TTC549 (cell line): ENCODE data around the gene ICAM3.
"Not testable (repeated sequence)": the region's sequence is repeated elsewhere in the genome, so short reads cannot be mapped to it uniquely, and the experiment has no call there.

Experiments used
- FAIRE-seq: peaks from 2 replicates; lab custom pipeline; 2012; peaks lifted over from hg19 to GRCh38; lab: Jason Lieb, UNC

Gene ICAM3

GRCh38 chr19:10339380-10339960 lies at the start of gene ICAM3:
Gene ICAM3 (minus strand): TSS chr19:10339624. CDS start chr19:10339614, 10 bp downstream.
- FAIRE-seq: no peak

GRCh38 chr19:10388957-10389356 lies 49.5 kb upstream of the ICAM3 start:
- FAIRE-seq: peak; percentile 71

GRCh38 chr19:10384580-10384979 lies 45.2 kb upstream of the ICAM3 start:
- FAIRE-seq: no peak

GRCh38 chr19:10383223-10383499 lies 43.7 kb upstream of the ICAM3 start:
- FAIRE-seq: not testable (repeated sequence)

- peak; percentile 92 for FAIRE-seq
Measured at GRCh38 chr19:10380313-10381102, 41.1 kb upstream of the ICAM3 start, which contains the start of gene TYK2. Gene TYK2 (minus strand): TSS chr19:10380572. CDS start chr19:10378406, 2,166 bp downstream.

GRCh38 chr19:10379880-10380312 lies 40.5 kb upstream of the ICAM3 start:
- no peak for FAIRE-seq

DNA sequence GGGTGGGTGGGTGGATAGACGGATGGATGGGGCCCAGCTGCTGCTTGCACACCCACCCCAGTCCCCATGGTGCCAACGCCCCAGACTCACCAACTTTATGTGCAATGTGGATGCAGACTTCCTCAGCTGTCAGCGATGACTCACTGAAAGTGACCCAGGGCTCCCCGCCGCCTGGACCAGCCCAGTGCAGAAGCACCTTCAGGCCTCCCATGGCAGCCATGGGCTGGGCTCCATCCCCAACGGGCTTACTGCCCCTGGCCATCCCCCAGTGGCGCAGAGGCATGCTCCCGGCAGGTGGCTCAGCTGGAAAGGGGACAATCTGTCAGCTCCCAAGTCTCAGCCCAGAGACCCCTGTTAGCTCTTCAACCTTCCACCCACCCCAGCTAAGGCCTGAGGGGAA lies 38.7 kb upstream of the ICAM3 start:
- FAIRE-seq: no peak

- not testable (repeated sequence) for FAIRE-seq
Measured at GRCh38 chr19:10377140-10377640, 37.8 kb upstream of the ICAM3 start.

DNA sequence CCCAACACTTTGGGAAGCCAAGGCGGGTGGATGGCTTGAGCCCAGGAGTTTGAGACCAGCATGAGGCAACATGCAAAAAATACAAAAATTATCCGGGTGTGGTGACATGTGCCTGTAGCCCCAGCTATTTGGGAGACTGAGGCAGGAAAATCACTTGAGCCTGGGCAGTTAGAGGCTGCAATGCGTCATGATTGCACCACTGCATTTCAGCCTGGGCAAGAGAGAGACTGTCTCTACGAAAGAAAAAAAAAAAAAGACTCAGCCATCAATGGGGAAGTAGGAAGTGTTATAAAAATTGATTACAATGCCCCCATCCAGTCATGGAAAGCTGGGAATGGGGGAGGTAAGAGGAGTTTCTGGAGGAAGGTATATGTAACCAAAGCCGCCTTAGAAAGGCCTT lies 35.5 kb upstream of the ICAM3 start:
- no peak for FAIRE-seq

- FAIRE-seq: no peak
Measured at GRCh38 chr19:10372690-10373089, 33.3 kb upstream of the ICAM3 start.

DNA sequence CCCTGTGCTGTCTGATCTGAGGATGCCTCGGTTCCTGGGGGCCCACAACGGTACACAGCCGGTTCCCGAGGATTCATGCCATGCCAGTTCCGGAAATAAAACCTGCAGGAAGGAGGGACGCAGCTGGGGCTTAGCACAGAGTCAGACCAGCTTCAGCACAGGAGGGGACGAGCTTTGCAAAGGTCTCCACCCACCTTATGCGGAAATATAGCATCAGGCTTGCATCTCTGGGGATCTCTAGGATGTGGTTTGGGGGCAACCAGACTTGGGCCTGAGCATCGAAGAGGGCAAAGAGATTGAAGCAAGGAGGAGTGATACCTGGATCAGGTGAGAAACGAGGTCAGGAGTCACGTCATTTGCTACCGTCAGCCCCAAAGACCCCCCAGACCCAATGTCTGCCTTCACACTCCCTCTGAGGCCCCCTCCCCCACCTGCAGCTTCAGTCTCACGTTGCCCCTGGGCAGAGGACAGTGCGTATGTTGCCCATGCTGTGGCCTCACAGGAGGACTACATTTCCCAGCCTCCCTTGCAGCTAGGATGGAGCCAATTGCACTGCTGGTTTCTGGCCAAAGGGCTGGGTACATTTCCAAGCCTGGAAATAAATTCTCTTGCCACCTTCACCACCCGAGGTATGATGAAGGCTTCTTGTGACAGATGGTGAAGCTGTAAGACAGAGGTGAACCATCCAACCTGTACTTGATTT lies 28.8 kb upstream of the ICAM3 start:
- FAIRE-seq: no peak

DNA sequence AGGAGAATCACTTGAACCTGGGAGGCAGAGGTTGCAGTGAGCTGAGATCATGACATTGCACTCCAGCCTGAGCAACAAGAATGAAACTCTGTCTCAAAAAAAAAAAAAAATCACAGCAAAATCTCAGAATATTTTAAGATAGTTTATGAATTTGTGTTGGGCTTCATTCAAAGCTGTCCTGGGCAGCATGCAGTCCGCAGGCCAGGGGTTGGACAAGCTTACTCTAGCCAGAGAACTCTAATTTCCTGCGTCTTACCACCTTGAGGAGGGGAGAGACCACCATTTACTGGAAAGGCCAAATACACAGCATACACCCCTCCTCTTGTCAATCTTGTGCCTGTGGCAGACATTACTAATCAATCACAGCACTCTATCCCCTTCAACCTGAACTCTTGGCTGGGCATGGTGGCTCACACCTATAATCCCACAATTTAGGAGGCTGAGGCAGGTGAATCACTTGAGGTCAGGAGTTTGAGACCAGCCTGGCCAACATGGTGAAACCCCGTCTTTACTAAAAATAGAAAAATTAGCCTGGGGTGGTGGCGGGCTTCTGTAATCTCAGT lies 27.6 kb upstream of the ICAM3 start:
- FAIRE-seq: not testable (repeated sequence)

GRCh38 chr19:10365518-10365917 lies 26.1 kb upstream of the ICAM3 start:
- no peak for FAIRE-seq

- FAIRE-seq: no peak
Measured at GRCh38 chr19:10364644-10365043, 25.2 kb upstream of the ICAM3 start.

DNA sequence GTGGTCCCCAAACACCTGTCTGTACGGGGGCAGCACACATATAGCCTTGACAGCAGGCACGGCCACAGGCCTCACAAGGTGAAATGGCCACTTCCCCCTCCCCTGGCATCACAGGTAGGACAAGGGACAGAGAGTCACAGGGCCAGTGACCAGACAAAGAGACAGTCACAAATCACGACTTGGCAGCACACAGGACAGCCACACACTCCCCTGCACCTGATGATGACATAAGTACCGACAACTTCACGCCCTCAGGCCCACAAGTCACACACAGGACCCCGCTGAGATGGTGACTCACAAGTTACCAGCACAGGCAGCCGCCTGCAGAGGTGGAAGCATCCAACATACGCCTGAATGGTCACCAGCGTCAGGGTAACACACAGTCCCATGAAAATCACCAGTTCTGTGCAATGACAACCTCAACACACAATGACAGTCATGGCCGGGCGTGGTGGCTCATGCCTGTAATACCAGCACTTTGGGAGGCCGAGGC lies 24.4 kb upstream of the ICAM3 start:
- FAIRE-seq: no peak

DNA sequence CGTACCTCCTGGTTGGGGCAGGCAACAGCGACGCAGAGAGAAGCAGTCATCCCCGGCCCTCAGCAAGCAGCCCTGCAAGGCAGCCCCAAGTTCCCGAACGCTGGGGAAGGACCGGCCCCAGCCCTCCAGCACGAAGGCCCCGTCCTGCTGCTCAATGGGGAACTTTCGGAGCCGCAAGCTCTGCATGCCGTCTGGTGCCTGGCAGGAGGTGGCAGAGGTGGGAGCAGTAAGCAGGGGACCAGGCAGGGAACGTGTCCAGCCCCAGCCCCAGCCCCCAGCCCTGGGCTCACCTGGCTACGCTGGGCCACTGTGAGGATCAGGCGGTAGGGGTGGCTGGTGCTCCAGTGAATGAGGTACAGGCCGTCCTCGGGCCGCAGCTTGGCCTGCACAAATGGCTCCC lies 22.8 kb upstream of the ICAM3 start:
- no peak for FAIRE-seq

DNA sequence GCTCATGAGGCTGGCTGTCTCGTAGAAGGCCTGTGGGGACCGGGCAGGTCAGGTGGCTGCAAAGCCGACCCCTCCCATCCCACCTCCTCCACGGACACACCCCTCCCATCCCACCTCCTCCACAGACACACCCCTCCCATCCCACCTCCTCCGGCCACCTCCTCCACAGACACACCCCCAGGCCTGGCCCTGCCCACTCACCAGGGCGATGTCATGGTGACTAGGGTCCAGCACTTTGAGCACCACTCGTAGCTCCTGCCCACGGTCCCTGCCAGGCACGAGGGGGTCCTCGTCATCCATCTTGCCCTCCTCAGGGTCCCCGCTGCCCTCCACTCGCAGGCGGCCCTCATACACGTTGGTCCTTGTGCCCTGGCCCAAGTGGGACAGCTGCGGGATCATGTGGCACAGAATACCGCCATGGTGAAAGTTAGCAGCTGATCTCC lies 22.2 kb upstream of the ICAM3 start:
- FAIRE-seq: no peak

- FAIRE-seq: no peak
Measured at GRCh38 chr19:10356431-10356830, 17.0 kb upstream of the ICAM3 start.

GRCh38 chr19:10353793-10354391 lies 14.5 kb upstream of the ICAM3 start:
- FAIRE-seq: no peak

- no peak for FAIRE-seq
Measured at GRCh38 chr19:10352764-10353671, 13.6 kb upstream of the ICAM3 start.

DNA sequence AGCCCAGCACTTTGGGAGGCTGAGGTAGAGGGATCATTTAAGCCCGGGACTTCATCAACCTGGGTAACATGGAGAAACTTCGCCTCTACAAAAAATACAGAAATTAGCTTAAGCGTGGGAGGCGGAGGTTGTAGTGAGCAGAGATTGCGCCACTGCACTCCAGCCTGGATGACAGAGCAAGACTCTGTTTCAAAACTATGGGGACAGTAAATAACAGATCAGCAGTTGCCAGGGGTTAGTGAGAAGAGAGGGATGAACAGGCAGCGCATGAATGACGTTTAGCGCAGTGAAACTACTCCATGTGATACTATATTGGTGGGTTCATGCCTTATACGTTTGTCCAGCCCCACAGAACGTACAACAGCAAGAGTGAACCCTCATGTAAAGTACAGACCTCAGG lies 7.1 kb upstream of the ICAM3 start:
- FAIRE-seq: no peak
